ENCODE measurements around the gene ZNF813.

The ZNF813 gene

GRCh38 chr19:53545271-53546065, 77.9 kb downstream of the ZNF813 start:
- H3K4me3 ChIP-seq (ENCODE audit: low read depth, low read length) = no peak overlapping the region
- no peak for DNase-seq (ENCODE audit: low read depth)
- TF ChIP-seq CTCF (conservative IDR thresholded peaks at IDR 0.05; ENCODE audit: low read depth, low read length) = no peak

All from choroid plexus epithelial cell (primary cell).